Measurements from ENCODE around the gene OCRL. TPM values are rescaled to one million over a fixed set of nuclear protein-coding genes. Genes with fewer than 3 reads are reported as not detected.

Gene OCRL
- total and polyA plus RNA-seq, 3 donors from 2014 or later = 67.9 to 94.1 (median 88.2) TPM

DNA sequence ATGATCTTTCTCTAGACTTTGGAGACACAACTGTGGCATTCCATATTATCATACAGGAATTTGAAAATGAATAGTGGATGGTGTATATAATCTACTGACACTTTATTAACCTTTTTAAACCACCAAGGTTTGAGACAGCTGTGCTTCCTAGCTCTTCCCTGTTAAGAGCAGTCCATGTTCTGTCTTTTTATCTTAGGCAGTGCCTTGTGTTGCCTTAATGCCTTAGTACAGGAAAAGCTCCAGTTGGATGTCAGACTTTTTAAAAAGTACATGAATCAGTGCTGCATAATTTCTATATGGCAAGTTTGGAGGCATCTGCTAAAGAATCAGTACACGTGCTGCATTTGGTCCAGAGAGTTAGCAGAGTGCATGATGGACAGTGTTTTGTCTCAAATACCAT is 45.1 kb downstream of the OCRL start:
- H3K4me1 ChIP-seq = peaks cover 2% of the 10 kb centered on the region
- WGBS, 2 donors = 58 to 70% methylated on average over 1 of the region's 1 CpG
- intact Hi-C loops (cut with DNase I; ENCODE audit: low total_unique reads) = no loop called here
- TF ChIP-seq POLR2A (IDR thresholded peaks at IDR 0.05) = no peak
- no peak for TF ChIP-seq CTCF (IDR thresholded peaks at IDR 0.05)
- peak overlapping the region in 1 of 2 donors; percentile 30 for H3K27ac ChIP-seq
- no peak overlapping the region for H3K4me3 ChIP-seq
- H3K36me3 ChIP-seq (ENCODE audit: low read depth, missing control alignments) = no peaks in the 10 kb centered on the region
- no peak for DNase-seq
- no peaks in the 10 kb centered on the region for H3K27me3 ChIP-seq
- no peaks in the 10 kb centered on the region for H3K9me3 ChIP-seq

GRCh38 chrX:129585691-129586090 is 45.6 kb downstream of the OCRL start:
- Histone ChIP-seq H3K36me3 (ENCODE audit: low read depth, missing control alignments) (no peaks in the 10 kb centered on the region), H3K27ac (peak overlapping the region in 1 of 2 donors; percentile 30), H3K4me1 (peaks cover 2% of the 10 kb centered on the region), H3K27me3 (no peaks in the 10 kb centered on the region), H3K9me3 (no peaks in the 10 kb centered on the region), H3K4me3 (no peak overlapping the region)
- TF ChIP-seq CTCF (IDR thresholded peaks at IDR 0.05) = no peak
- no peak for TF ChIP-seq POLR2A (IDR thresholded peaks at IDR 0.05)
- no peak for DNase-seq
- intact Hi-C loops (cut with DNase I; ENCODE audit: low total_unique reads) = no loop called here
- 61 to 62% methylated on average over 3 of the region's 3 CpGs for WGBS, 2 donors

- Histone ChIP-seq H3K4me3 (no peak overlapping the region), H3K4me1 (peaks cover 2% of the 10 kb centered on the region), H3K9me3 (no peaks in the 10 kb centered on the region), H3K27ac (no peak overlapping the region), H3K36me3 (ENCODE audit: low read depth, missing control alignments) (no peaks in the 10 kb centered on the region), H3K27me3 (no peaks in the 10 kb centered on the region)
- 95 to 97% methylated on average over 4 of the region's 4 CpGs for WGBS, 2 donors
- no peak for TF ChIP-seq POLR2A (IDR thresholded peaks at IDR 0.05)
- TF ChIP-seq CTCF (IDR thresholded peaks at IDR 0.05) = no peak
- no peak for DNase-seq
- intact Hi-C loops (cut with DNase I; ENCODE audit: low total_unique reads) = no loop called here
These were observed 46.4 kb downstream of the OCRL start for GRCh38 chrX:129586446-129586845.

DNA sequence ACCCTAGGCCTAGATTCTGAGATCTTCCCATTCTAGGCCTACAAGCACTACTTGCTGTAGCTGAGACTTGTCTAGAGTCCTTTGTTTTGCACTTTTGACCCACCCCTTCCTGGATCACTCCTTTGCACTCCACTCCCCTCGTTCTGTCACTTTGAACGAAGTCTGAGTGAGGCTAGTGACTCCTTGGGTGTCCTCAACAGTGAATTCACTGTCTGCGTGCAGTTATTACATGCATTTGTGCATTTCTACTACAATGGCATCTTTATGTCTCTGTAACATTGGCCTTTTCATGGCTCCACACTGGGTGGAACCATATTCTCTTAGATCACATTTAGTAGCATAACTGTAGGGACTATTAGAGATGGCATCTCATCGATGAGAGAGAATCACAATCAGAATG is 50.5 kb downstream of the OCRL start:
- DNase-seq = no peak
- Histone ChIP-seq H3K27me3 (no peaks in the 10 kb centered on the region), H3K27ac (no peak overlapping the region), H3K4me1 (peaks cover 2% of the 10 kb centered on the region), H3K4me3 (no peak overlapping the region), H3K9me3 (no peaks in the 10 kb centered on the region), H3K36me3 (ENCODE audit: low read depth, missing control alignments) (no peaks in the 10 kb centered on the region)
- TF ChIP-seq CTCF (IDR thresholded peaks at IDR 0.05) (no peak), POLR2A (IDR thresholded peaks at IDR 0.05) (no peak)
- WGBS, 2 donors = 79 to 97% methylated on average over 3 to 4 of the region's 4 CpGs
- intact Hi-C loops (cut with DNase I; ENCODE audit: low total_unique reads) = no loop called here

DNA sequence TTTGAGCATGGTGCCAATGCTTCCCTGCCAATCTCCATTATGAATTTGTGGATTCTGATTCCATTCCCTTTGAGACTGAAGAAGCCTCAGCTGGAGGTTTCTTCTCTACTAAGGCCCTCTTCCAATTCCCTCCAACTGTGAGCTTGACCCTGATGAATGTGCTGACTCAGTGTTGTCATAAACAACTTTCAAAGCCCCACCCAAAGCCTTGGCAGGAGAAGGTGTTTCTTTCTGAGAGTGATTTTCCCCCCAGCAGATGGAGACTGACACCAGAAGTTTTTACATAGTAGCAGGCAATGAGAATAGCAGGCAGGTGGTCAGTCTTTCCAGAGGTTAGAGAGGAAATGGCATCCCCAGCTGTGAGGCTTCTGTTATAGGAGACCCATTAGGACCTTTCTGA is 53.1 kb downstream of the OCRL start:
- no peak for TF ChIP-seq CTCF (IDR thresholded peaks at IDR 0.05)
- no peak for TF ChIP-seq POLR2A (IDR thresholded peaks at IDR 0.05)
- H3K36me3 ChIP-seq (ENCODE audit: low read depth, missing control alignments) = no peaks in the 10 kb centered on the region

More for the DNA sequence above, 53.1 kb downstream of the OCRL start:
- Histone ChIP-seq H3K4me1 (no peaks in the 10 kb centered on the region), H3K27me3 (no peaks in the 10 kb centered on the region), H3K27ac (no peak overlapping the region), H3K9me3 (no peaks in the 10 kb centered on the region), H3K4me3 (no peak overlapping the region)
- intact Hi-C loops (cut with DNase I; ENCODE audit: low total_unique reads) = no loop called here
- DNase-seq = peak; percentile 50

All from testis (tissue), 3 donors.